Gastroesophageal sphincter (tissue), 4 donors: ENCODE data around the gene MYCBP2. TPM values are rescaled to one million over a fixed set of nuclear protein-coding genes. Genes with fewer than 3 reads are reported as not detected.

Source experiments
- ATAC-seq: fragments of 150-250 bp; one replicate; pipeline ENCODE4 v1.9.1; 2016; ENCODE audit warnings: mild to moderate bottlenecking, moderate library complexity
- H3K27ac ChIP-seq, 4 donors: fragments of 200-600 bp; sonication (generic) in 3 of 4; 1 replicate in 3 of 4; 2 replicates in 1 of 4; pipeline ENCODE4 v1.5.1; 2016 to 2019
- H3K27me3 ChIP-seq: fragments of 200-600 bp; sonication (generic); one replicate; pipeline ENCODE4 v1.5.1; 2019
- H3K36me3 ChIP-seq, 2 donors: fragments of 200-600 bp; sonication (generic); one replicate each; pipeline ENCODE4 v1.5.1; 2019; ENCODE audit warnings: control low read depth in 1 of 2
- H3K4me1 ChIP-seq, 3 donors: fragments of 200-600 bp; sonication (generic); 1 replicate in 2 of 3; 2 replicates in 1 of 3; pipeline ENCODE4 v1.5.1; 2016 to 2019; ENCODE audit warnings: control low read depth in 2 of 3
- H3K4me3 ChIP-seq, 2 donors: fragments of 200-600 bp; sonication (generic); one replicate each; pipeline ENCODE4 v1.5.1; 2019; ENCODE audit warnings: mild to moderate bottlenecking in 1 of 2, moderate library complexity in 1 of 2
- H3K9me3 ChIP-seq, 3 donors: fragments of 200-600 bp; sonication (generic); one replicate each; pipeline ENCODE4 v1.5.1; 2017 to 2019; ENCODE audit warnings: control low read depth in 2 of 3
- CTCF ChIP-seq, 4 experiments: fragments of 200-600 bp in 2 of 4; fragments of 450-650 bp in 2 of 4; sonication (generic) in 1 of 4; IDR thresholded peaks; one replicate each; pipeline ENCODE4 v1.5.1; 2017 to 2019; ENCODE audit warnings: antibody characterized with exemption in 4 of 4, mild to moderate bottlenecking in 2 of 4, moderate library complexity in 2 of 4
- EP300 ChIP-seq: sonication (generic); formaldehyde crosslinking; IDR thresholded peaks from one replicate; pipeline ENCODE4 v1.6.1; 2017; ENCODE audit warnings: antibody characterized with exemption, mild to moderate bottlenecking
- POLR2A ChIP-seq, 2 donors: fragments of 450-650 bp; IDR thresholded peaks; one replicate each; pipeline ENCODE4 v1.6.1; 2017; ENCODE audit warnings: antibody characterized with exemption in 2 of 2, mild to moderate bottlenecking in 2 of 2, moderate library complexity in 1 of 2
- POLR2AphosphoS5 ChIP-seq: sonication (generic); formaldehyde crosslinking; IDR thresholded peaks from one replicate; pipeline ENCODE4 v1.6.1; 2017; ENCODE audit warnings: antibody characterized with exemption
- WGBS, 2 donors: methylation state at CpG; one replicate each; pipeline ENCODE4 v1.1.5; 2018; ENCODE audit warnings: low coverage in 1 of 2; 5-methylcytosine and 5-hydroxymethylcytosine counted together
- total RNA-seq, 4 donors: library from RNA; depleted of rRNA; stranded (reverse); fragments of >200 nt; gene quantifications; one replicate each; pipeline ENCODE4 v1.1.0, GENCODE V29; 2016

MYCBP2 gene
- total RNA-seq, 4 donors from 2014 or later, result 116 to 148 (median 119) TPM

GRCh38 chr13:77002590-77003190, 324.2 kb downstream of the MYCBP2 start:
- ATAC-seq, result no peak
- Histone ChIP-seq H3K27ac (peak overlapping the region in 2 of 4 donors; percentile 3 to 16), H3K4me3 (no peak overlapping the region), H3K9me3 (no peaks in the 10 kb centered on the region), H3K36me3 (peaks cover 0 to 43% of the 10 kb centered on the region in 2 donors), H3K4me1 (peaks cover 0 to 83% (median 11%) of the 10 kb centered on the region in 3 donors), H3K27me3 (no peaks in the 10 kb centered on the region)
- TF ChIP-seq POLR2A (IDR thresholded peaks at IDR 0.05), result no peak
- no peak for TF ChIP-seq EP300
- TF ChIP-seq CTCF (IDR thresholded peaks at IDR 0.05), result peak; percentile 39 to 65 (median 58)
- TF ChIP-seq POLR2AphosphoS5, result no peak
- 54 to 58% methylated on average over 6 to 7 of the region's 7 CpGs for WGBS, 2 donors

- no peak overlapping the region for H3K4me3 ChIP-seq
- WGBS, 2 donors, result 31 to 41% methylated on average over 3 to 4 of the region's 4 CpGs
- no peak for ATAC-seq
- H3K4me1 ChIP-seq, result peaks cover 0 to 77% (median 11%) of the 10 kb centered on the region in 3 donors
- peak overlapping the region in 2 of 4 donors; percentile 3 to 41 for H3K27ac ChIP-seq
- peaks cover 0 to 42% of the 10 kb centered on the region in 2 donors for H3K36me3 ChIP-seq
- no peaks in the 10 kb centered on the region for H3K9me3 ChIP-seq
- H3K27me3 ChIP-seq, result no peaks in the 10 kb centered on the region
- TF ChIP-seq POLR2AphosphoS5 (no peak), CTCF (IDR thresholded peaks at IDR 0.05) (no peak), POLR2A (IDR thresholded peaks at IDR 0.05) (no peak), EP300 (no peak)
Measured at GRCh38 chr13:77001963-77002587, 324.8 kb downstream of the MYCBP2 start.

- no peak for TF ChIP-seq CTCF (IDR thresholded peaks at IDR 0.05)
- TF ChIP-seq EP300, result no peak
- TF ChIP-seq POLR2AphosphoS5, result no peak
- TF ChIP-seq POLR2A (IDR thresholded peaks at IDR 0.05), result no peak
- Histone ChIP-seq H3K4me3 (no peak overlapping the region), H3K9me3 (no peaks in the 10 kb centered on the region), H3K27me3 (no peaks in the 10 kb centered on the region), H3K27ac (peak overlapping the region in 1 of 4 donors; percentile 41), H3K4me1 (peaks cover 0 to 71% (median 11%) of the 10 kb centered on the region in 3 donors), H3K36me3 (peaks cover 0 to 42% of the 10 kb centered on the region in 2 donors)
- WGBS, 2 donors, result 56 to 72% methylated on average over 3 to 4 of the region's 4 CpGs
- no peak for ATAC-seq
Measured at GRCh38 chr13:77001540-77001939, 325.4 kb downstream of the MYCBP2 start.

- no peaks in the 10 kb centered on the region for H3K9me3 ChIP-seq
Measured at GRCh38 chr13:77000475-77000874, 326.4 kb downstream of the MYCBP2 start.

More at GRCh38 chr13:77000475-77000874, 326.4 kb downstream of the MYCBP2 start:
- ATAC-seq, result no peak
- Histone ChIP-seq H3K4me1 (peaks cover 0 to 64% (median 11%) of the 10 kb centered on the region in 3 donors), H3K36me3 (peaks cover 0 to 53% of the 10 kb centered on the region in 2 donors), H3K27ac (no peak overlapping the region), H3K27me3 (no peaks in the 10 kb centered on the region), H3K4me3 (no peak overlapping the region)
- WGBS, 2 donors, result 33% methylated on average over 1 of the region's 1 CpG
- TF ChIP-seq EP300, result no peak
- TF ChIP-seq CTCF (IDR thresholded peaks at IDR 0.05), result no peak
- TF ChIP-seq POLR2AphosphoS5, result no peak

Other genes starting within 250 kb of the MYCBP2 start
- 10 to 100 TPM in 1 of 4 donors, 1 to 10 TPM in 1, under 1 TPM in 2; 0.54 to 14.6 (median 1.0) TPM for gene SCEL, start 208.6 kb upstream of the MYCBP2 start, total RNA-seq